K562 (cell line): ENCODE measurements around the gene MRPL55. TPM values are rescaled to one million over a fixed set of nuclear protein-coding genes. Genes with fewer than 3 reads are reported as not detected.

Experiments
- ATAC-seq: fragments of 200-7000 bp; cut with Tn5 transposase; 3 replicates; pipeline ENCODE4 v1.9.1; 2020; ENCODE audit warnings: moderate library complexity
- BruUV-seq: library from RNA; stranded (reverse); fragments of 400-500 nt; replicated peaks from 2 replicates; lab custom pipeline; 2021; lab: Mats Ljungman, UMichigan
- CTCF ChIA-PET: fragments of 300-600 bp; formaldehyde crosslinking; extraction: SDS; loops from one replicate; lab custom pipeline; 2021; ENCODE audit warnings: low intra/inter-chr PET ratio; lab: Yijun Ruan, JAX
- POLR2A ChIA-PET: fragments of 300-600, 350-650 bp; sonication (Branson Sonifier 250); formaldehyde crosslinking; extraction: SDS; loops from one replicate; lab custom pipeline; 2021; ENCODE audit warnings: antibody characterized with exemption, inconsistent platforms; lab: Yijun Ruan, JAX
- DNase-seq, 4 experiments: peaks; one replicate each; pipeline versions ENCODE4 v3.0.0 to v3.0.0-alpha.2; 2011 to 2018; ENCODE audit warnings: low spot score in 3 of 4, mixed read lengths in 3 of 4; ENCODE audit errors: extremely low read depth in 1 of 4
- FAIRE-seq: peaks from 2 replicates; lab custom pipeline; 2011; peaks lifted over from hg19 to GRCh38; lab: Jason Lieb, UNC
- H2AFZ ChIP-seq: 2 replicates; pipeline ENCODE4 v1.6.0; 2011; ENCODE audit warnings: low read depth, low read length, control low read depth, inconsistent platforms
- H3K27ac ChIP-seq: fragments of 200-600 bp; 3 replicates; pipeline ENCODE4 v1.8.0; 2011; ENCODE audit warnings: low read depth, mild to moderate bottlenecking, control low read depth, inconsistent platforms, low read length, moderate library complexity, mixed read lengths; ENCODE audit errors: extremely low read depth
- H3K27me3 ChIP-seq, 2 experiments: fragments of 300-600 bp in 1 of 2; 2 replicates in 1 of 2; 3 replicates in 1 of 2; pipeline versions ENCODE4 v1.6.0 to v1.8.0; 2011; ENCODE audit warnings: inconsistent platforms in 2 of 2, low read length in 2 of 2, mild to moderate bottlenecking in 1 of 2, mixed read lengths in 1 of 2, moderate library complexity in 1 of 2; ENCODE audit not compliant: control insufficient read depth in 2 of 2, insufficient read depth in 2 of 2
- H3K36me3 ChIP-seq: fragments of 300-600 bp; 3 replicates; pipeline ENCODE4 v1.8.0; 2011; ENCODE audit warnings: mild to moderate bottlenecking, low read length, inconsistent platforms; ENCODE audit not compliant: control insufficient read depth, insufficient read depth
- H3K4me1 ChIP-seq, 2 experiments: fragments of 200-600 bp in 1 of 2; replicated peaks in 1 of 2; 2 replicates in 1 of 2; 3 replicates in 1 of 2; pipeline versions ENCODE4 v1.5.1 to v1.8.0; 2011; ENCODE audit warnings: inconsistent platforms in 2 of 2, low read length in 2 of 2, mild to moderate bottlenecking in 1 of 2, mixed read lengths in 1 of 2, moderate library complexity in 1 of 2; ENCODE audit not compliant: control insufficient read depth in 2 of 2, insufficient read depth in 2 of 2
- H3K4me2 ChIP-seq: 2 replicates; pipeline ENCODE4 v1.6.1; 2011; ENCODE audit warnings: low read length, control low read depth, inconsistent platforms, mixed read lengths; ENCODE audit not compliant: insufficient read depth
- H3K4me3 ChIP-seq: fragments of 200-600 bp; sonication (generic), shearing (Covaris generic); 2 replicates; pipeline ENCODE4 v1.5.1; 2016; ENCODE audit warnings: control low read depth, inconsistent platforms
- H3K79me2 ChIP-seq: fragments of 200-600 bp; 3 replicates; pipeline ENCODE4 v1.8.0; 2011; ENCODE audit warnings: low read length, inconsistent platforms; ENCODE audit not compliant: control insufficient read depth, insufficient read depth
- H3K9ac ChIP-seq, 2 experiments: 2 replicates each; pipeline versions ENCODE4 v1.6.0 to v1.6.1; 2011; ENCODE audit warnings: low read depth in 2 of 2, low read length in 2 of 2, control low read depth in 1 of 2, inconsistent platforms in 1 of 2, mild to moderate bottlenecking in 1 of 2, mixed read lengths in 1 of 2; ENCODE audit not compliant: insufficient read depth in 1 of 2
- H3K9me1 ChIP-seq: one replicate; pipeline ENCODE4 v1.6.0; 2011; ENCODE audit warnings: inconsistent platforms, mild to moderate bottlenecking, low read length, moderate library complexity; ENCODE audit not compliant: control insufficient read depth, insufficient read depth
- H3K9me3 ChIP-seq: replicated peaks from 2 replicates; pipeline ENCODE4 v1.5.1; 2011; ENCODE audit warnings: low read depth, low read length, inconsistent platforms; ENCODE audit not compliant: control insufficient read depth, insufficient read depth
- H4K20me1 ChIP-seq: replicated peaks from 2 replicates; pipeline ENCODE4 v1.6.1; 2011; ENCODE audit warnings: low read length, inconsistent platforms, mixed read lengths; ENCODE audit not compliant: control insufficient read depth, insufficient read depth
- ILF3 ChIP-seq: fragments of 450-650 bp; IDR thresholded peaks from 2 replicates; pipeline ENCODE4 v1.6.1; 2018; ENCODE audit warnings: antibody characterized with exemption, mild to moderate bottlenecking, moderate library complexity, borderline replicate concordance
- MAFK ChIP-seq: IDR thresholded peaks from 2 replicates; pipeline ENCODE4 v1.6.1; 2011; ENCODE audit warnings: low read length, improper control_type of control experiment
- SMAD1 ChIP-seq: fragments of 150-350 bp; IDR thresholded peaks from 2 replicates; pipeline ENCODE4 v1.6.1; 2014; ENCODE audit warnings: low read length, low read depth; ENCODE audit not compliant: partially characterized antibody
- ZNF764 ChIP-seq: fragments of 250-450 bp; sonication (Bioruptor Pico); IDR thresholded peaks from 2 replicates; pipeline ENCODE4 v1.4.0; 2020; ENCODE audit warnings: low read depth, mild to moderate bottlenecking, moderate library complexity
- WGBS: fragments of 100-300 bp; shearing (Covaris generic); methylation state at CpG from one replicate; pipeline ENCODE4 v1.1.6; 2016; ENCODE audit warnings: low coverage, mixed read lengths; ENCODE audit not compliant: insufficient coverage; ENCODE audit errors: missing lambda C conversion rate; 5-methylcytosine and 5-hydroxymethylcytosine counted together
- in situ Hi-C: fragments of 300-500 bp; cut with MboI; formaldehyde crosslinking; loops from 4 replicates; pipeline ENCODE4 v1.15.0; 2018; ENCODE audit warnings: inconsistent platforms, mixed read lengths
- intact Hi-C: fragments of 100-400 bp; cut with micrococcal nuclease; formaldehyde crosslinking; loops from 2 replicates; pipeline ENCODE4 v1.14.2; 2022
- polyA plus RNA-seq, 8 experiments: library from polyadenylated mRNA; depleted of rRNA in 4 of 8; stranded (reverse) in 5 of 8; unstranded in 3 of 8; fragments of >200 nt; fragmentation: Nextera tagmentation in 2 of 8; fragmentation: Illumina TruSeq in 1 of 8; extraction: Ambion mirVana in 2 of 8; extraction: Trizol in 1 of 8; gene quantifications; 2 replicates each; pipeline versions ENCODE4 v1.2.1 to v1.2.3, GENCODE V29; 2011 to 2014; ENCODE audit warnings: inconsistent platforms in 1 of 8, missing spikeins in 1 of 8
- total RNA-seq, 7 experiments: library from RNA; depleted of rRNA in 6 of 7; stranded (reverse); fragments of >200 nt in 6 of 7; fragmentation: Illumina TruSeq in 2 of 7; extraction: Trizol in 2 of 7; gene quantifications; 2 replicates each; pipeline versions ENCODE4 v1.2.1 to v1.2.3, GENCODE V29; 2011 to 2021; ENCODE audit warnings: low replicate concordance in 1 of 7

Gene MRPL55
- total and polyA plus RNA-seq, 9 of the 15 experiments (the other 6 are each of a cell fraction or from before 2014, with no cell fraction given), result 34.9 to 228 (median 81.0) TPM

- no peak for TF ChIP-seq ZNF764 (CRISPR knock-in tag)
Observed at GRCh38 chr1:228112617-228113016, 3.5 kb upstream of the MRPL55 start (continued).

GRCh38 chr1:228112167-228112566 is 3.1 kb upstream of the MRPL55 start:
- Histone ChIP-seq H3K4me3 (no peak overlapping the region), H4K20me1 (no peaks in the 10 kb centered on the region), H2AFZ (no peak overlapping the region), H3K27ac (no peak overlapping the region), H3K9me3 (no peaks in the 10 kb centered on the region), H3K4me1 (peaks cover 16 to 28% of the 10 kb centered on the region in 2 experiments; a peak in 4 of 5 replicates), H3K9me1 (no peaks in the 10 kb centered on the region), H3K27me3 (no peaks in the 10 kb centered on the region), H3K4me2 (no peak overlapping the region), H3K79me2 (peaks cover 27% of the 10 kb centered on the region), H3K36me3 (peaks cover 10% of the 10 kb centered on the region; the same call in 2 of the 3 replicates), H3K9ac (no peak overlapping the region)
- in situ Hi-C loops, result no loop called here
- 79% methylated on average over 7 of the region's 7 CpGs for WGBS
- no peak for DNase-seq
- FAIRE-seq, result no peak
- CTCF ChIA-PET, result no interaction called here
- intact Hi-C loops, result no loop called here
- no TSS peak for BruUV-seq
- no peak for TF ChIP-seq MAFK
- no peak for TF ChIP-seq SMAD1
- TF ChIP-seq ILF3, result no peak
- ATAC-seq, result no peak
- POLR2A ChIA-PET, result interaction anchor here (0.8 to 1.4 kb wide), 2 partner anchors 10 to 26 kb away, joined by 3 to 4 read pairs; no protein-coding TSS in a partner anchor
